NT2/D1 (cell line): ENCODE measurements around the gene NAGPA.
"Not testable (repeated sequence)": the region's sequence is repeated elsewhere in the genome, so short reads cannot be mapped to it uniquely, and the experiment has no call there.

Source experiments
- DNase-seq: peaks from one replicate; pipeline ENCODE4 v3.0.0-alpha.2; 2011; ENCODE audit warnings: low read depth, low spot score
- H3K27me3 ChIP-seq: 2 replicates; pipeline ENCODE4 v1.6.0; 2011; ENCODE audit warnings: mild to moderate bottlenecking; ENCODE audit not compliant: insufficient read length, insufficient read depth
- H3K36me3 ChIP-seq: 2 replicates; pipeline ENCODE4 v1.6.1; 2011; ENCODE audit warnings: mild to moderate bottlenecking, low read length, mixed read lengths; ENCODE audit not compliant: insufficient read depth, insufficient read length
- H3K4me1 ChIP-seq: 2 replicates; pipeline ENCODE4 v1.5.1; 2011; ENCODE audit not compliant: insufficient read depth, insufficient read length
- H3K4me3 ChIP-seq: 2 replicates; pipeline ENCODE4 v1.5.1; 2011; ENCODE audit warnings: low read depth; ENCODE audit not compliant: insufficient read length
- H3K9ac ChIP-seq: 2 replicates; pipeline ENCODE4 v1.6.0; 2011; ENCODE audit warnings: low read depth; ENCODE audit not compliant: insufficient read length
- H3K9me3 ChIP-seq: 2 replicates; pipeline ENCODE4 v1.5.1; 2011; ENCODE audit warnings: mild to moderate bottlenecking, low read length; ENCODE audit not compliant: insufficient read depth
- SUZ12 ChIP-seq: IDR thresholded peaks from 2 replicates; pipeline ENCODE4 v1.6.1; 2011; ENCODE audit not compliant: insufficient read length, insufficient read depth; ENCODE audit errors: extremely low read depth
- YY1 ChIP-seq: IDR thresholded peaks from 2 replicates; pipeline ENCODE4 v1.6.1; 2011; ENCODE audit not compliant: insufficient read length, insufficient read depth
- ZNF274 ChIP-seq: IDR thresholded peaks from 2 replicates; pipeline ENCODE4 v1.6.1; 2011; ENCODE audit warnings: mild to moderate bottlenecking, low read depth, low read length

NAGPA gene

GRCh38 chr16:5033256-5034166 lies at the start of gene NAGPA:
NAGPA (minus strand) TSS chr16:5033935; CDS start chr16:5033914, 21 bp downstream.
- DNase-seq = peak; percentile 79
- Histone ChIP-seq H3K36me3 (peaks cover 22% of the 10 kb centered on the region), H3K4me1 (peaks cover 5% of the 10 kb centered on the region), H3K9ac (peak within 1 kb of the TSS; percentile 90), H3K4me3 (peak within 1 kb of the TSS; percentile 96), H3K27me3 (peaks cover 11% of the 10 kb centered on the region), H3K9me3 (no peaks in the 10 kb centered on the region)
- peak; percentile 97 for TF ChIP-seq YY1
- TF ChIP-seq ZNF274 = no peak

- H3K9ac ChIP-seq, DNase-seq, H3K4me3 ChIP-seq, H3K27me3 ChIP-seq, H3K4me1 ChIP-seq, H3K9me3 ChIP-seq: not testable (repeated sequence)
- H3K36me3 ChIP-seq = peaks cover 51% of the 10 kb centered on the region
Observed at GRCh38 chr16:5080996-5081395, 47.3 kb upstream of the NAGPA start.

DNA sequence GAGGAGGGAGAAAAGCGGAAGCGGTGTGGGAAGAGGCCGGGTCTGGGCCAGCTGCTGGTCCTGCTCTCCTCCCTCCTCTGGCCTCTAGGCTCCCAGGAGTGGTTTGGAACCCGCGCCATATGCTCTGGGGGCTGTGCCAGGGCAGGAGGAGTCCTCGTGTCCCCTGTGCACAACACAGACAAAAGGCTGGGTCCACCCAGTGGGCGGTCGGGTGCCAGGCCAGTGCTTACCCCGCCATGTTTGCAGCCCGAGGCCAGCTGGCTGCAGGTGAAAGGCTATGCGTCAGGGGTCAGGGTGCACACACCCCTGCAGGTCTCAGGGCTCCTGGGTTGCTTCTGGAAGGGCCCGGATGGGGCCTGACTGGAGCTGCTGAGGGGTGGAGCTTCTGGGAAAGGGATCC lies 46.7 kb upstream of the NAGPA start:
- H3K9me3 ChIP-seq, H3K9ac ChIP-seq, H3K27me3 ChIP-seq, DNase-seq, H3K4me3 ChIP-seq, H3K4me1 ChIP-seq: not testable (repeated sequence)
- peaks cover 52% of the 10 kb centered on the region for H3K36me3 ChIP-seq

DNA sequence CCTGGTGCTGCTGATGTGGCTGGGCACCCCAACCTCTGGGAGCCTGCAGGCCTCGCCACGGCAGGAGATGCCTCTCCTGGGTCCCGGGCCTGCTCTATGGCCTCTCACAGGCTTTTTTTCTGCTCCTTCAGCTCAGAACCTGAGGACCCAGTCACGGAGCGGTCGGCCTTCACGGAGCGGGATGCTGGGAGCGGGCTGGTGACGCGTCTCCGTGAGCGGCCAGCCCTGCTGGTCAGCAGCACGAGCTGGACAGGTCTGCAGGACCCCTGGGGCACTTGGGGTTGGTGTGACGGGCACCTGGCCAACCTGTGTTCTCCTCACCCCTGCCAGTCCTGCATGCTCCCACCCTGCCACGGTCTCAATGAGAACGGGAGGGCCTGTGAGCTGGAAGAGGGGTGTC lies 44.9 kb upstream of the NAGPA start:
- no peaks in the 10 kb centered on the region for H3K9me3 ChIP-seq
- no peak for DNase-seq
- TF ChIP-seq YY1 = no peak
- TF ChIP-seq SUZ12 = no peak
- TF ChIP-seq ZNF274 = no peak
- no peaks in the 10 kb centered on the region for H3K27me3 ChIP-seq
- H3K36me3 ChIP-seq = peaks cover 60% of the 10 kb centered on the region
- no peak overlapping the region for H3K9ac ChIP-seq
- H3K4me3 ChIP-seq = no peak overlapping the region
- no peaks in the 10 kb centered on the region for H3K4me1 ChIP-seq

GRCh38 chr16:5077304-5077703 lies 43.6 kb upstream of the NAGPA start:
- DNase-seq = no peak
- no peak overlapping the region for H3K4me3 ChIP-seq
- no peaks in the 10 kb centered on the region for H3K9me3 ChIP-seq
- no peak for TF ChIP-seq ZNF274
- TF ChIP-seq SUZ12 = no peak
- TF ChIP-seq YY1 = no peak
- no peaks in the 10 kb centered on the region for H3K27me3 ChIP-seq
- H3K9ac ChIP-seq = no peak overlapping the region
- peaks cover 56% of the 10 kb centered on the region for H3K36me3 ChIP-seq
- no peaks in the 10 kb centered on the region for H3K4me1 ChIP-seq

- no peak overlapping the region for H3K4me3 ChIP-seq
- DNase-seq = no peak
- peaks cover 50% of the 10 kb centered on the region for H3K36me3 ChIP-seq
- H3K27me3 ChIP-seq = no peaks in the 10 kb centered on the region
- no peaks in the 10 kb centered on the region for H3K4me1 ChIP-seq
- no peak for TF ChIP-seq ZNF274
- no peak for TF ChIP-seq SUZ12
- no peak for TF ChIP-seq YY1
- no peak overlapping the region for H3K9ac ChIP-seq
- H3K9me3 ChIP-seq = no peaks in the 10 kb centered on the region
Observed at GRCh38 chr16:5075637-5076036, 41.9 kb upstream of the NAGPA start.

GRCh38 chr16:5073771-5074170 lies 40.0 kb upstream of the NAGPA start:
- not testable (repeated sequence) for H3K27me3 ChIP-seq, DNase-seq, H3K9me3 ChIP-seq, H3K9ac ChIP-seq, H3K4me3 ChIP-seq, H3K4me1 ChIP-seq
- peaks cover 50% of the 10 kb centered on the region for H3K36me3 ChIP-seq

- H3K36me3 ChIP-seq = peaks cover 45% of the 10 kb centered on the region
- H3K9me3 ChIP-seq = no peaks in the 10 kb centered on the region
- H3K27me3 ChIP-seq = no peaks in the 10 kb centered on the region
- no peak for DNase-seq
- TF ChIP-seq SUZ12 = no peak
- TF ChIP-seq YY1 = no peak
- no peak for TF ChIP-seq ZNF274
- no peaks in the 10 kb centered on the region for H3K4me1 ChIP-seq
- no peak overlapping the region for H3K4me3 ChIP-seq
- H3K9ac ChIP-seq = no peak overlapping the region
Observed at GRCh38 chr16:5073279-5073629, 39.5 kb upstream of the NAGPA start.
